HG03439 (cell line): ENCODE results near the gene HNRNPC.
"Not testable (repeated sequence)": the region's sequence is repeated elsewhere in the genome, so short reads cannot be mapped to it uniquely, and the experiment has no call there.

Experiments
- ATAC-seq: cut with Tn5 transposase; IDR thresholded peaks from one replicate; pipeline ENCODE4 v1.9.1; 2021; ENCODE audit warnings: mild to moderate bottlenecking, moderate library complexity; ENCODE audit not compliant: unreplicated experiment

The HNRNPC gene

GRCh38 chr14:21269252-21270046 lies at the start of gene HNRNPC:
TSS of gene HNRNPC (minus strand) at chr14:21269442. CDS start at chr14:21234193, 35,249 bp downstream.
- ATAC-seq, result peak; percentile 87

GRCh38 chr14:21317398-21317797 lies 48.2 kb upstream of the HNRNPC start:
- no peak for ATAC-seq

GRCh38 chr14:21313512-21313911 lies 44.3 kb upstream of the HNRNPC start:
- ATAC-seq, result no peak

- ATAC-seq, result no peak
These were observed 42.4 kb upstream of the HNRNPC start for GRCh38 chr14:21311614-21312013.

GRCh38 chr14:21309956-21310355 lies 40.7 kb upstream of the HNRNPC start:
- no peak for ATAC-seq

GRCh38 chr14:21309238-21309636 lies 40.0 kb upstream of the HNRNPC start:
- no peak for ATAC-seq

GRCh38 chr14:21308479-21309237 lies 39.4 kb upstream of the HNRNPC start:
- ATAC-seq, result peak; percentile 80

- ATAC-seq, result peak; percentile 20
These were observed 38.9 kb upstream of the HNRNPC start for GRCh38 chr14:21308132-21308478.

GRCh38 chr14:21307637-21308036 lies 38.4 kb upstream of the HNRNPC start:
- no peak for ATAC-seq

GRCh38 chr14:21302836-21303140 lies 33.5 kb upstream of the HNRNPC start:
- not testable (repeated sequence) for ATAC-seq

GRCh38 chr14:21302013-21302835 lies 33.0 kb upstream of the HNRNPC start:
- no peak for ATAC-seq

GRCh38 chr14:21300892-21301291 lies 31.6 kb upstream of the HNRNPC start:
- ATAC-seq, result no peak

GRCh38 chr14:21299562-21300130 lies 30.4 kb upstream of the HNRNPC start:
- no peak for ATAC-seq

- ATAC-seq, result no peak
These were observed 29.1 kb upstream of the HNRNPC start for GRCh38 chr14:21298358-21298757.

GRCh38 chr14:21294026-21294425 lies 24.8 kb upstream of the HNRNPC start:
- not testable (repeated sequence) for ATAC-seq

- ATAC-seq, result no peak
These were observed 17.9 kb upstream of the HNRNPC start for GRCh38 chr14:21287168-21287567.

- not testable (repeated sequence) for ATAC-seq
These were observed 17.3 kb upstream of the HNRNPC start for GRCh38 chr14:21286516-21286915.

GRCh38 chr14:21281917-21282316 lies 12.7 kb upstream of the HNRNPC start:
- not testable (repeated sequence) for ATAC-seq

GRCh38 chr14:21279783-21280182 lies 10.5 kb upstream of the HNRNPC start, which contains the start of gene RPGRIP1:
TSS of gene RPGRIP1 (plus strand) at chr14:21280083. CDS start at chr14:21287977, 7,894 bp downstream.
- no peak for ATAC-seq

GRCh38 chr14:21278632-21279031 lies 9.4 kb upstream of the HNRNPC start:
- ATAC-seq, result no peak

GRCh38 chr14:21275261-21275858 lies 6.1 kb upstream of the HNRNPC start:
- ATAC-seq, result no peak
